IMR-90 (cell line): ENCODE results near the gene SLC27A1. TPM values are rescaled to one million over a fixed set of nuclear protein-coding genes. Genes with fewer than 3 reads are reported as not detected.

Experiments used
- ATAC-seq: fragments of 200-7000 bp; cut with Tn5 transposase; 2 replicates; pipeline ENCODE4 v1.9.1; 2020; ENCODE audit warnings: low read depth, mild to moderate bottlenecking, moderate library complexity
- BruUV-seq: library from RNA; stranded (reverse); fragments of 400-500 nt; replicated peaks from 2 replicates; lab custom pipeline; 2021; lab: Mats Ljungman, UMichigan
- CTCF ChIA-PET: fragments of 300-600 bp; formaldehyde crosslinking; extraction: SDS; loops from one replicate; lab custom pipeline; 2021; ENCODE audit warnings: antibody characterized with exemption; lab: Yijun Ruan, JAX
- POLR2A ChIA-PET: fragments of 300-600 bp; sonication (Branson Sonifier 250); formaldehyde crosslinking; loops from one replicate; lab custom pipeline; 2022; ENCODE audit warnings: antibody characterized with exemption; ENCODE audit not compliant: unreplicated experiment; lab: Charles Lee
- DNase-seq: peaks from one replicate; pipeline ENCODE4 v3.0.0; 2013
- H2AFZ ChIP-seq: replicated peaks from 2 replicates; pipeline ENCODE3; 2013; ENCODE audit warnings: low read length, mild to moderate bottlenecking; ENCODE audit not compliant: poor library complexity
- H2AK5ac ChIP-seq: 2 replicates; pipeline ENCODE4 v1.6.1; 2013; ENCODE audit warnings: low read depth, low read length, inconsistent platforms
- H2AK9ac ChIP-seq: replicated peaks from 2 replicates; pipeline ENCODE3; 2013; ENCODE audit warnings: mild to moderate bottlenecking, low read depth, low read length, moderate library complexity; ENCODE audit not compliant: poor library complexity
- H2BK120ac ChIP-seq: 2 replicates; pipeline ENCODE4 v1.6.1; 2013; ENCODE audit warnings: low read depth, low read length, inconsistent platforms
- H2BK15ac ChIP-seq: 3 replicates; pipeline ENCODE4 v1.6.1; 2013; ENCODE audit warnings: low read depth, low read length, inconsistent platforms
- H2BK20ac ChIP-seq: 2 replicates; pipeline ENCODE4 v1.6.1; 2013; ENCODE audit warnings: low read depth, mild to moderate bottlenecking, inconsistent platforms, low read length, moderate library complexity
- H2BK5ac ChIP-seq: 2 replicates; pipeline ENCODE4 v1.6.1; 2013; ENCODE audit warnings: mild to moderate bottlenecking, low read depth, low read length, inconsistent platforms; ENCODE audit not compliant: poor library complexity, severe bottlenecking
- H3K14ac ChIP-seq: replicated peaks from 2 replicates; pipeline ENCODE4 v1.6.1; 2013; ENCODE audit warnings: low read depth, low read length, inconsistent platforms
- H3K18ac ChIP-seq: 2 replicates; pipeline ENCODE4 v1.6.1; 2013; ENCODE audit warnings: low read depth, low read length, control low read depth
- H3K23ac ChIP-seq: 2 replicates; pipeline ENCODE4 v1.6.1; 2013; ENCODE audit warnings: low read depth, low read length, inconsistent platforms
- H3K27ac ChIP-seq: 2 replicates; pipeline ENCODE4 v1.5.1; 2013; ENCODE audit warnings: mild to moderate bottlenecking, control low read depth, low read length; ENCODE audit not compliant: insufficient read depth
- H3K27me3 ChIP-seq: 2 replicates; pipeline ENCODE4 v1.6.1; 2013; ENCODE audit warnings: low read length; ENCODE audit not compliant: control insufficient read depth, insufficient read depth
- H3K36me3 ChIP-seq: 2 replicates; pipeline ENCODE4 v1.6.1; 2013; ENCODE audit warnings: low read length, mixed read lengths; ENCODE audit not compliant: control insufficient read depth, insufficient read depth
- H3K4ac ChIP-seq: 2 replicates; pipeline ENCODE4 v1.6.1; 2013; ENCODE audit warnings: low read depth, low read length, inconsistent platforms
- H3K4me1 ChIP-seq: 2 replicates; pipeline ENCODE4 v1.6.1; 2013; ENCODE audit warnings: low read length, mixed read lengths; ENCODE audit not compliant: control insufficient read depth, insufficient read depth
- H3K4me2 ChIP-seq: 2 replicates; pipeline ENCODE4 v1.6.1; 2013; ENCODE audit warnings: low read depth, mild to moderate bottlenecking, control low read depth, low read length, moderate library complexity
- H3K4me3 ChIP-seq: 2 replicates; pipeline ENCODE4 v1.5.1; 2013; ENCODE audit warnings: low read depth, mild to moderate bottlenecking, control low read depth, low read length, moderate library complexity; ENCODE audit not compliant: insufficient read depth
- H3K56ac ChIP-seq: 2 replicates; pipeline ENCODE4 v1.6.1; 2013; ENCODE audit warnings: low read length, inconsistent platforms; ENCODE audit not compliant: insufficient read depth; ENCODE audit errors: extremely low read depth
- H3K79me1 ChIP-seq, 2 experiments: 2 replicates each; pipeline ENCODE4 v1.6.1; 2013; ENCODE audit warnings: low read length in 2 of 2, inconsistent platforms in 1 of 2, low read depth in 1 of 2
- H3K9ac ChIP-seq: 2 replicates; pipeline ENCODE4 v1.6.1; 2013; ENCODE audit warnings: low read depth, low read length, control low read depth
- H3K9me1 ChIP-seq: 2 replicates; pipeline ENCODE4 v1.6.1; 2013; ENCODE audit warnings: low read length, inconsistent platforms; ENCODE audit not compliant: insufficient read depth
- H3K9me3 ChIP-seq: 2 replicates; pipeline ENCODE4 v1.6.1; 2013; ENCODE audit warnings: low read length; ENCODE audit not compliant: control insufficient read depth, insufficient read depth
- H4K20me1 ChIP-seq: 2 replicates; pipeline ENCODE4 v1.6.1; 2013; ENCODE audit warnings: low read length, inconsistent platforms; ENCODE audit not compliant: insufficient read depth
- H4K5ac ChIP-seq: 2 replicates; pipeline ENCODE4 v1.6.1; 2013; ENCODE audit warnings: mild to moderate bottlenecking, low read depth, low read length, control low read depth
- H4K8ac ChIP-seq, 2 experiments: 2 replicates each; pipeline ENCODE4 v1.6.1; 2013; ENCODE audit warnings: low read depth in 2 of 2, low read length in 2 of 2, control low read depth in 1 of 2, inconsistent platforms in 1 of 2
- H4K91ac ChIP-seq: 2 replicates; pipeline ENCODE4 v1.6.1; 2013; ENCODE audit warnings: low read depth, low read length, inconsistent platforms; ENCODE audit not compliant: insufficient read depth
- BHLHE40 ChIP-seq: fragments of 150-350 bp; IDR thresholded peaks from 2 replicates; pipeline ENCODE4 v1.6.1; 2016; ENCODE audit warnings: mild to moderate bottlenecking, low read depth, low read length
- CEBPB ChIP-seq: IDR thresholded peaks from 2 replicates; pipeline ENCODE4 v1.6.1; 2012; ENCODE audit warnings: low read depth, low read length, improper control_type of control experiment
- CHD1 ChIP-seq: IDR thresholded peaks from 2 replicates; pipeline ENCODE4 v1.6.1; 2012; ENCODE audit warnings: low read depth, low read length, improper control_type of control experiment
- CTCF ChIP-seq: conservative IDR thresholded peaks from 2 replicates; pipeline ENCODE4 v1.5.1; 2012; ENCODE audit warnings: mild to moderate bottlenecking, low read depth, low read length, improper control_type of control experiment
- FOS ChIP-seq: fragments of 150-350 bp; IDR thresholded peaks from 2 replicates; pipeline ENCODE4 v1.6.1; 2016; ENCODE audit warnings: low read depth, low read length
- MAZ ChIP-seq: IDR thresholded peaks from 2 replicates; pipeline ENCODE4 v1.6.1; 2012; ENCODE audit warnings: low read depth, mild to moderate bottlenecking, low read length, improper control_type of control experiment, moderate library complexity, borderline replicate concordance
- MXI1 ChIP-seq: IDR thresholded peaks from 2 replicates; pipeline ENCODE4 v1.6.1; 2012; ENCODE audit warnings: low read depth, mild to moderate bottlenecking, low read length, moderate library complexity, borderline replicate concordance
- NFE2L2 ChIP-seq: fragments of 150-350 bp; IDR thresholded peaks from 2 replicates; pipeline ENCODE4 v1.6.1; 2016; ENCODE audit warnings: low read depth, mild to moderate bottlenecking, low read length
- RCOR1 ChIP-seq: IDR thresholded peaks from 2 replicates; pipeline ENCODE4 v1.6.1; 2012; ENCODE audit warnings: mild to moderate bottlenecking, low read length, improper control_type of control experiment; ENCODE audit not compliant: insufficient replicate concordance
- RFX5 ChIP-seq: IDR thresholded peaks from 2 replicates; pipeline ENCODE4 v1.8.0; 2012; ENCODE audit warnings: low read depth, mild to moderate bottlenecking, low read length, moderate library complexity
- USF2 ChIP-seq: fragments of 150-350 bp; IDR thresholded peaks from 2 replicates; pipeline ENCODE4 v1.6.1; 2017; ENCODE audit warnings: mild to moderate bottlenecking, antibody characterized with exemption, low read length, low read depth
- WGBS, 2 experiments: methylation state at CpG; one replicate each; pipeline versions ENCODE4 v1.1.5 to v1.1.7; 2013; ENCODE audit warnings: missing lambda C conversion rate in 2 of 2; ENCODE audit not compliant: insufficient read length in 1 of 2; ENCODE audit errors: extremely low coverage in 2 of 2; 5-methylcytosine and 5-hydroxymethylcytosine counted together
- dilution Hi-C: fragments of 300-500 bp; cut with HindIII; formaldehyde crosslinking; loops from one replicate; pipeline ENCODE4 v1.14.3; 2018; ENCODE audit warnings: low sequenced_read_pairs; ENCODE audit not compliant: unreplicated experiment
- in situ Hi-C: fragments of 300-500 bp; cut with MboI; formaldehyde crosslinking; loops from 3 replicates; pipeline ENCODE4 v1.14.3; 2019; ENCODE audit warnings: low sequenced_read_pairs, inconsistent platforms, mixed read lengths
- intact Hi-C: fragments of 100-400 bp; cut with micrococcal nuclease; formaldehyde crosslinking; loops from 2 replicates; pipeline ENCODE4 v1.10.0; 2022
- polyA plus RNA-seq, 3 experiments: library from polyadenylated mRNA; depleted of rRNA; stranded (reverse); fragments of >200 nt; gene quantifications; 2 replicates each; pipeline ENCODE4 v1.2.3, GENCODE V29; 2012; ENCODE audit warnings: low replicate concordance in 1 of 3
- total RNA-seq: library from RNA; depleted of rRNA; stranded (reverse); fragments of >200 nt; gene quantifications from 2 replicates; pipeline ENCODE4 v1.2.3, GENCODE V29; 2012

The SLC27A1 gene
- total and polyA plus RNA-seq, 2 of the 4 experiments (the other 2 are of a cell fraction): 4.8 to 12.9 TPM

GRCh38 chr19:17469092-17469480, 1.2 kb upstream of the SLC27A1 start:
- DNase-seq: peak; percentile 13

More at GRCh38 chr19:17469092-17469480, 1.2 kb upstream of the SLC27A1 start:
- Histone ChIP-seq H3K9ac (peak overlapping the region; percentile 34), H2BK120ac (no peak overlapping the region; the same call in 1 of the 2 replicates), H3K79me1 (peaks cover 4 to 34% of the 10 kb centered on the region in 2 experiments; a peak in 3 of 4 replicates), H3K9me1 (no peaks in the 10 kb centered on the region), H4K8ac (peak overlapping the region; percentile 53 to 60; a peak in 3 of 4 replicates), H2AK5ac (no peak overlapping the region), H3K56ac (no peak overlapping the region; the same call in 1 of the 2 replicates), H3K4me1 (peaks cover 10% of the 10 kb centered on the region), H4K20me1 (peaks cover 6% of the 10 kb centered on the region; the same call in 1 of the 2 replicates), H3K18ac (peak overlapping the region; percentile 12; the same call in 1 of the 2 replicates), H2BK5ac (no peak overlapping the region), H3K9me3 (no peaks in the 10 kb centered on the region), H3K4me2 (peak overlapping the region; percentile 81), H4K91ac (peak overlapping the region; percentile 39), H2AK9ac (peak overlapping the region; percentile 86), H4K5ac (peak overlapping the region; percentile 13), H2AFZ (peak overlapping the region; percentile 94), H2BK20ac (no peak overlapping the region), H3K27me3 (peaks cover under 1% of the 10 kb centered on the region; the same call in 1 of the 2 replicates), H2BK15ac (no peak overlapping the region), H3K4ac (peak overlapping the region; percentile 35), H3K23ac (no peak overlapping the region), H3K4me3 (peak overlapping the region; percentile 59), H3K36me3 (no peaks in the 10 kb centered on the region), H3K14ac (peak overlapping the region; percentile 42; the same call in 1 of the 2 replicates), H3K27ac (peak overlapping the region; percentile 46)
- in situ Hi-C loops (no loop called here), intact Hi-C loops (no loop called here), dilution Hi-C loops (no loop called here)
- no peak for TF ChIP-seq RFX5
- TF ChIP-seq USF2: no peak
- TF ChIP-seq NFE2L2: no peak
- no peak for TF ChIP-seq RCOR1
- no peak for TF ChIP-seq BHLHE40
- no peak for TF ChIP-seq FOS
- no peak for TF ChIP-seq CEBPB
- TF ChIP-seq MXI1: no peak
- TF ChIP-seq CTCF: no peak
- TF ChIP-seq MAZ: no peak
- TF ChIP-seq CHD1: no peak
- ATAC-seq: no peak
- WGBS, 2 experiments: 7% methylated on average over 10 of the region's 19 CpGs; no CpG with 5 or more reads in 1 of the 2 experiments
- BruUV-seq: no TSS peak
- POLR2A ChIA-PET: no interaction called here
- CTCF ChIA-PET: no interaction called here
